Heart right ventricle (tissue), 16 donors: ENCODE measurements around the gene HOXC11. TPM values are rescaled to one million over a fixed set of nuclear protein-coding genes. Genes with fewer than 3 reads are reported as not detected.
A peak's percentile ranks its signal among the peaks of the same experiment; 100 is the strongest.

Experiments
- ATAC-seq, 8 donors: fragments of 200-7000 bp; cut with Tn5 transposase; one replicate each; pipeline ENCODE4 v1.9.1; 2020; ENCODE audit warnings: mild to moderate bottlenecking in 8 of 8, moderate library complexity in 8 of 8, moderate number of reproducible peaks in 1 of 8
- DNase-seq, 2 donors: peaks; one replicate each; pipeline ENCODE4 v3.0.0-alpha.2; 2020
- H3K27ac ChIP-seq, 10 donors: fragments of 200-600 bp; sonication (generic) in 2 of 10; one replicate each; pipeline versions ENCODE4 v1.5.0 to v1.8.0; 2020 to 2022; ENCODE audit warnings: mild to moderate bottlenecking in 3 of 10
- H3K27me3 ChIP-seq, 7 donors: fragments of 200-600 bp; one replicate each; pipeline ENCODE4 v1.8.0; 2021 to 2022; ENCODE audit warnings: mild to moderate bottlenecking in 2 of 7
- H3K36me3 ChIP-seq, 9 donors: fragments of 200-600 bp; sonication (generic) in 1 of 9; one replicate each; pipeline versions ENCODE4 v1.5.0 to v1.8.0; 2020 to 2022; ENCODE audit warnings: mild to moderate bottlenecking in 2 of 9
- H3K4me1 ChIP-seq, 9 donors: fragments of 200-600 bp; sonication (generic) in 1 of 9; one replicate each; pipeline versions ENCODE4 v1.5.0 to v1.8.0; 2020 to 2022; ENCODE audit warnings: mild to moderate bottlenecking in 4 of 9
- H3K4me3 ChIP-seq, 10 donors: fragments of 200-600 bp; sonication (generic) in 2 of 10; one replicate each; pipeline versions ENCODE4 v1.5.0 to v1.8.0; 2020 to 2022; ENCODE audit warnings: mild to moderate bottlenecking in 7 of 10, moderate library complexity in 2 of 10
- H3K9me3 ChIP-seq, 11 donors: fragments of 200-600 bp in 10 of 11; sonication (generic) in 2 of 11; one replicate each; pipeline versions ENCODE4 v1.5.0 to v1.8.0; 2013 to 2022; ENCODE audit warnings: mild to moderate bottlenecking in 2 of 11, control low read depth in 1 of 11, moderate library complexity in 1 of 11
- WGBS, 2 donors: extraction: QIAGEN DNeasy Blood & Tissue Kit; methylation state at CpG; one replicate each; pipeline ENCODE4 v1.1.7; 2013; ENCODE audit warnings: inconsistent platforms in 1 of 2; 5-methylcytosine and 5-hydroxymethylcytosine counted together
- intact Hi-C, 10 donors: fragments of 100-400 bp; cut with DNase I; formaldehyde crosslinking; loops; one replicate each; pipeline versions ENCODE4 v1.11.1 to v1.14.2; 2022
- polyA plus RNA-seq, 2 donors: library from polyadenylated mRNA; stranded (reverse); fragments of 200-250 nt; gene quantifications; one replicate each; pipeline ENCODE4 v1.2.3, GENCODE V29; 2013
- total RNA-seq, 10 donors: library from RNA; stranded (reverse); fragmentation: NEBNext Ultra II Directional in 3 of 10; extraction: Animal tissue kit (Norgen Biotek cat#: 25700) in 3 of 10; gene quantifications; one replicate each; pipeline versions ENCODE4 v1.2.1 to v1.2.4, GENCODE V29; 2021 to 2023
- TF ChIP-seq, protein P1 (sequence below), 9 donors: fragments of 200-600 bp; sonication (generic) in 2 of 9; IDR thresholded peaks; one replicate each; pipeline versions ENCODE4 v1.5.0 to v1.8.0; 2021 to 2022; ENCODE audit warnings: antibody characterized with exemption in 9 of 9, mild to moderate bottlenecking in 5 of 9, moderate library complexity in 1 of 9
- donor health status: Arrhythmogenic right ventricular cardiomyopathy.
- donor health status: ischemic (EF 13 %, LVEDD 7.1; RV severe dilation, severe dysfunction).
- donor health status: healthy with polysubstance abuse.
- donor health status: DM: no; HTN: yes; CAD: no.
- donor health status: DM: no; HTN: no; CAD: no.
- donor health status: ischemic (EF 25% LVEDD 6.9; RV normal size, moderate dysfunction).
- donor health status: ischemic (EF 25% LVEDD 5.7; RV mildly dilated, moderate dysfunction).
- donor health status: healthy.
- donor health status: DM: yes; HTN: yes; CAD: no.
- donor health status: Ischemic cardiomyopathy.
- donor health status: ischemic (EF 35%, LVEDD 5.7; RV mildly dilated, moderate dysfunction).
- donor health status: nonischemic (EF 11% LVEDD 7.7; RV severe dilation, severe dysfunction).
- donor health status: DM: yes; HTN: yes; CAD: no.
- donor health status: PGD.
- donor health status: ischemic (EF 29% LVEDD 5.4; RV normal size, mild dysfunction).
- donor health status: nonischemic (EF 23%, LVEDD 6.1; RV moderate dilation, normal function).

HOXC11 gene
- total and polyA plus RNA-seq, 12 donors, result not detected

DNA sequence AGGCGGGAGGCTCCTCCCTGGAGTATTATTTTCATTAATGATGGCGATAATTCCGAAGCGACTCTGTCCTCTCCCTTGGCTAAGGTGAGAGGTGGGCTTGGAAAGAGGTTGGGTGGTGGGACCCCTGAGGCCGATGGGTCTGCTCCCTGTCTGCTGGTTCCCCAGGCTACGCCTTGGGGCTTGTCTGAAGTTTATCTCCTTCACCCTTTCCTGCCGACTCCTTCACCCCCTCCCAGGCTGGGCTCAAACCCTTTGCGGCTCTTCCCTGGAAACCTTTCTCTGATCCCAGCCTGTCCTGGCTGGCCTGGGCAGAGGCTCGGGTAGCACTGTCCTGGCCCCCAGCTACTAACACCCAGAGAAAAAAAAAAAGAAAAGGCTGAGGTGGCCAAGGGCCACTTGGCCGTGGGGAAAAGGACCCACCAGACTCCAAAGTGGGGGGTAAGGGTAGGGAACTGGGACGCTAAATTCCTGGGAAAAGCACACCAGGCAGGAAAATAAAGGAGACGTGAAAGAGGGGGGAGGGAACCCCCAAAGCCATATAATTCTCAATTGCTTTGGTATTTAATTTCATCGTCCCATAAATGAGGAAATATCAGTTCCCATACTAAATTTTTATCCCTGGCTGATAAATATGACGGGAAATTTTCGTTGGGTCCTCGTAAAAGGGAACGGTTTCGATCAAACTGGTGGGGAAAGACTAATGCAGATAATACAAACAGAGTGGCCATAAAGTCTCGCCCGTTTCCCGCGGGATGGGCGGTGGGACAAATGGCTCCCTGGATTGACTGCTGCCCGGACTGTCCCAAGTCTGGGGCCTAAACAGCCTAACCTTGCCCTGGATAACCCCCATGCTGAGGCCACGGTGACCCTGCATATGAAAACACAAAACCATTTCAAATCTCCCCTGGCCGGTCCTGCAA, 10.0 kb downstream of the HOXC11 start:
- Histone ChIP-seq H3K4me3 (no peak overlapping the region), H3K27me3 (peaks cover 57 to 100% (median 98%) of the 10 kb centered on the region in 7 donors), H3K36me3 (no peaks in the 10 kb centered on the region), H3K4me1 (peaks cover 4 to 26% (median 15%) of the 10 kb centered on the region in 9 donors), H3K27ac (no peak overlapping the region), H3K9me3 (no peaks in the 10 kb centered on the region)
- no peak for DNase-seq
- ATAC-seq, result no peak
- 7 to 10% methylated on average over 26 of the region's 26 CpGs for WGBS, 2 donors
- TF ChIP-seq, protein P1, sequence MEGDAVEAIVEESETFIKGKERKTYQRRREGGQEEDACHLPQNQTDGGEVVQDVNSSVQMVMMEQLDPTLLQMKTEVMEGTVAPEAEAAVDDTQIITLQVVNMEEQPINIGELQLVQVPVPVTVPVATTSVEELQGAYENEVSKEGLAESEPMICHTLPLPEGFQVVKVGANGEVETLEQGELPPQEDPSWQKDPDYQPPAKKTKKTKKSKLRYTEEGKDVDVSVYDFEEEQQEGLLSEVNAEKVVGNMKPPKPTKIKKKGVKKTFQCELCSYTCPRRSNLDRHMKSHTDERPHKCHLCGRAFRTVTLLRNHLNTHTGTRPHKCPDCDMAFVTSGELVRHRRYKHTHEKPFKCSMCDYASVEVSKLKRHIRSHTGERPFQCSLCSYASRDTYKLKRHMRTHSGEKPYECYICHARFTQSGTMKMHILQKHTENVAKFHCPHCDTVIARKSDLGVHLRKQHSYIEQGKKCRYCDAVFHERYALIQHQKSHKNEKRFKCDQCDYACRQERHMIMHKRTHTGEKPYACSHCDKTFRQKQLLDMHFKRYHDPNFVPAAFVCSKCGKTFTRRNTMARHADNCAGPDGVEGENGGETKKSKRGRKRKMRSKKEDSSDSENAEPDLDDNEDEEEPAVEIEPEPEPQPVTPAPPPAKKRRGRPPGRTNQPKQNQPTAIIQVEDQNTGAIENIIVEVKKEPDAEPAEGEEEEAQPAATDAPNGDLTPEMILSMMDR (IDR thresholded peaks at IDR 0.05), result no peak
- intact Hi-C loops, result no loop called here

DNA sequence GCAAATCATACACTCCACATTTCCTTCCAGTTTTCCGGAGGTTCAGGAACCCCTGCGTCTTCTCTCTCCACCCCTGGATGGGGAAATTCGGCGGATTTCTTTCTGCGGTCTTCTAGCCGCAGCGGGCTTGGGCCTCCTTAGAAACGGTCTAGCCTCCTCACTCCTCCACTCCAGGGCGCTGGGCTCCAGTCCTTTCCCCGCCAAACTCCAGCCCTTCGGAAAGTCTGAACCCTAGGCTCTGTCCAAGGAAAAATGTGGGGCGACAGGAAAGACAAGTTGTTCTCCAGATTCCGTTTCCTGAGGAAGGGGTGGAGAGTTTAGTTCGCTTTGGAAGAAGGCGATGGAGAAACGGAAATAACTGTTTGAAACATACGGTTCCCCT, 10.6 kb downstream of the HOXC11 start:
- H3K27ac ChIP-seq, result no peak overlapping the region
- H3K36me3 ChIP-seq, result no peaks in the 10 kb centered on the region
- no peaks in the 10 kb centered on the region for H3K9me3 ChIP-seq
- 4 to 8% methylated on average over 17 of the region's 17 CpGs for WGBS, 2 donors
- H3K27me3 ChIP-seq, result peaks cover 57 to 100% (median 98%) of the 10 kb centered on the region in 7 donors
- TF ChIP-seq, protein P1 (IDR thresholded peaks at IDR 0.05), result no peak
- intact Hi-C loops, result no loop called here
- DNase-seq, result no peak
- no peak overlapping the region for H3K4me3 ChIP-seq
- no peak for ATAC-seq
- H3K4me1 ChIP-seq, result peaks cover 4 to 26% (median 15%) of the 10 kb centered on the region in 9 donors

DNA sequence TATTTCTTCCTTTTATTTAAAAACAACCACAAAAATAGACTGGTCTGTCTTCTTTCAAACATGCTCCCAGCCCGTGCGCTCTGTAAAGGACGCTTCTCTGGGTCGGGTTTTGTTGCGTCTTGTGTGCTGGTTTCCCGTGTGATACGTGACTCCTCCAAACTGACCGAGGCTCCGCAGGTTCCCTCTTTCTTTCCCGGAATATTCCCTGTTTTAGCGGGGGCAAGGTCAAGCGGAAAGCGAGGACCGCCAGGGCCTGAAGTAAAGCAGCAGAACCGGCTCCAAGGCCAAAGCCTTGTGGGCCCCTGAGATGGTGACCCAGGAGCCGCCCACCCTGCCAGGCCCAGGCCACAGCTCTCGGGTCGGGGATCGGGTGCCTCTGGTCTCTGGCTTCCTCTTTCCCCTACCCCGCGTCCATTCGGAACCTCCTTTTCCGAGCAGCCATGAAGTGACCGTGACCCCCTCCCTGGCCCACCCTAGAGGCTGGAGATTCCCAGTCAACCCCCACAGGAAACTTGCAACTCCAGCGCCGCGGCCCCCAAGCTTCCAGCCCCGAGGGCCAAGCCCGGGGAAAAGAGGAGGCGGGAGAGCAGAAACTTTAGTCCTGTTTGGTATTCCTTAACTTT, 11.1 kb downstream of the HOXC11 start:
- intact Hi-C loops, result no loop called here

More for the DNA sequence above, 11.1 kb downstream of the HOXC11 start:
- Histone ChIP-seq H3K4me3 (no peak overlapping the region), H3K27ac (no peak overlapping the region), H3K36me3 (no peaks in the 10 kb centered on the region), H3K27me3 (peaks cover 60 to 100% (median 98%) of the 10 kb centered on the region in 7 donors), H3K9me3 (no peaks in the 10 kb centered on the region), H3K4me1 (peaks cover 4 to 29% (median 15%) of the 10 kb centered on the region in 9 donors)
- TF ChIP-seq, protein P1 (IDR thresholded peaks at IDR 0.05), result no peak
- DNase-seq (no peak), ATAC-seq (peak in 1 of 8 donors; percentile 38)
- 3 to 7% methylated on average over 27 to 30 of the region's 30 CpGs for WGBS, 2 donors
